GM12878 (cell line): ENCODE measurements around the gene TRIM63.

Source experiments
- BRCA1 ChIP-seq: IDR thresholded peaks from 2 replicates; pipeline ENCODE4 v1.6.1; 2011; ENCODE audit warnings: low read depth, low read length, improper control_type of control experiment
- POLR2AphosphoS2 ChIP-seq: IDR thresholded peaks from 2 replicates; pipeline ENCODE4 v1.6.1; 2011; ENCODE audit warnings: low read depth, mild to moderate bottlenecking, low read length, improper control_type of control experiment, moderate library complexity
- YY1 ChIP-seq: IDR thresholded peaks from 2 replicates; pipeline ENCODE4 v1.6.1; 2011; ENCODE audit warnings: low read depth, mild to moderate bottlenecking, low read length

GRCh38 chr1:26010825-26011224 is 56.6 kb downstream of the TRIM63 start:
- TF ChIP-seq BRCA1 (no peak), POLR2AphosphoS2 (no peak), YY1 (no peak)
